Measurements from ENCODE around the gene HLA-F.

HLA-F gene

DNA sequence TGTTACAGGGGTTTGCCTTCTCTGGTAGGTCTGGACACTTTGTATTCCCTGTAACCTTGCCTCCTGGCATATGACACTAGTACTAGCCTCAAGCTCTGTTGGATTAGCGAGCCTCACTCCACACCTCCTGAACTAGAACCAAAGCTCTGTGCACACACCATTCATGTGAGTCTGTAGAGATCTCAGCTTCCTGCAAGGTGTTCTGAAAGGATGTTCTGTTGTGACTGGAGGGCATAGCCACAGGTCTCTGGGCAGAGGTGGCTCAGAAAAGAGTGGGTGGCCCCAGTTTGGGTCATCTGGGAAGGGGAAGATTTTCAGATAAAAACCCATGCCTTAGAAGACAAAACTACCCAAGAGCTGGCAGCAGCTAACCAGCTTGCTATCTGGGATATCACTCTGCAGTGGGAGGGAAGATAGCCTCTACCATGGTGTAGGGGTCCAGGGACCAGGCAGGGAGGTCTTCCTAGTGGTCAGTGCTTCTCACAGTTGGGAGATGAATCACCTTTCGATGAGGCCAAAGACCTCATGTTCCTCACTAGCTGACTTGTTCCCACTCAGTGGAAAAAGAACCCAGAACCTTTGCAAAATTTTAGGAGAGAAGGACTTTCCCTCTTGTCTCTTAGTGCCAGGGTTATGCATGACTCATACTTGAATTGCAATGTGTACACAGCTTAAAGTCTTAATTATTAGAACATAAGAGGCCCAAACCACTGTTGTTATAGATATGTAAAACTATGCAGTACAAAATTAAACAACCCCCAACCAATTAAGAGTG is 41.4 kb downstream of the HLA-F start:
- Histone ChIP-seq H3K9me3 (replicated peaks; ENCODE audit: insufficient read depth, low read length) (no peaks in the 10 kb centered on the region), H3K27me3 (replicated peaks; ENCODE audit: insufficient read depth, low read length) (no peaks in the 10 kb centered on the region), H3K4me1 (ENCODE audit: low read length) (no peaks in the 10 kb centered on the region), H3K9me2 (replicated peaks; ENCODE audit: insufficient read depth, low read length) (no peaks in the 10 kb centered on the region), H3K79me2 (ENCODE audit: low read length) (no peaks in the 10 kb centered on the region), H3K4me3 (ENCODE audit: low read length) (no peak overlapping the region), H2AFZ (ENCODE audit: low read length) (no peak overlapping the region), H3K27ac (ENCODE audit: low read length) (no peak overlapping the region), H3K36me3 (replicated peaks; ENCODE audit: insufficient read depth, low read length) (no peaks in the 10 kb centered on the region), H3K4me2 (ENCODE audit: low read depth, low read length) (no peak overlapping the region), H3K9ac (ENCODE audit: low read length) (no peak overlapping the region), H3F3A (ENCODE audit: insufficient read depth, low read length) (no peaks in the 10 kb centered on the region), H4K20me1 (ENCODE audit: insufficient read depth, low read length) (no peaks in the 10 kb centered on the region)
- TF ChIP-seq, protein P1, sequence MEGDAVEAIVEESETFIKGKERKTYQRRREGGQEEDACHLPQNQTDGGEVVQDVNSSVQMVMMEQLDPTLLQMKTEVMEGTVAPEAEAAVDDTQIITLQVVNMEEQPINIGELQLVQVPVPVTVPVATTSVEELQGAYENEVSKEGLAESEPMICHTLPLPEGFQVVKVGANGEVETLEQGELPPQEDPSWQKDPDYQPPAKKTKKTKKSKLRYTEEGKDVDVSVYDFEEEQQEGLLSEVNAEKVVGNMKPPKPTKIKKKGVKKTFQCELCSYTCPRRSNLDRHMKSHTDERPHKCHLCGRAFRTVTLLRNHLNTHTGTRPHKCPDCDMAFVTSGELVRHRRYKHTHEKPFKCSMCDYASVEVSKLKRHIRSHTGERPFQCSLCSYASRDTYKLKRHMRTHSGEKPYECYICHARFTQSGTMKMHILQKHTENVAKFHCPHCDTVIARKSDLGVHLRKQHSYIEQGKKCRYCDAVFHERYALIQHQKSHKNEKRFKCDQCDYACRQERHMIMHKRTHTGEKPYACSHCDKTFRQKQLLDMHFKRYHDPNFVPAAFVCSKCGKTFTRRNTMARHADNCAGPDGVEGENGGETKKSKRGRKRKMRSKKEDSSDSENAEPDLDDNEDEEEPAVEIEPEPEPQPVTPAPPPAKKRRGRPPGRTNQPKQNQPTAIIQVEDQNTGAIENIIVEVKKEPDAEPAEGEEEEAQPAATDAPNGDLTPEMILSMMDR (IDR thresholded peaks at IDR 0.05; ENCODE audit: low read length) = no peak
- TF ChIP-seq EZH2phosphoT487 (IDR thresholded peaks at IDR 0.05; ENCODE audit: low read length) (no peak), EZH2 (optimal IDR thresholded peaks at IDR 0.05; ENCODE audit: low read depth, low read length) (no peak)
- no peak for DNase-seq

DNA sequence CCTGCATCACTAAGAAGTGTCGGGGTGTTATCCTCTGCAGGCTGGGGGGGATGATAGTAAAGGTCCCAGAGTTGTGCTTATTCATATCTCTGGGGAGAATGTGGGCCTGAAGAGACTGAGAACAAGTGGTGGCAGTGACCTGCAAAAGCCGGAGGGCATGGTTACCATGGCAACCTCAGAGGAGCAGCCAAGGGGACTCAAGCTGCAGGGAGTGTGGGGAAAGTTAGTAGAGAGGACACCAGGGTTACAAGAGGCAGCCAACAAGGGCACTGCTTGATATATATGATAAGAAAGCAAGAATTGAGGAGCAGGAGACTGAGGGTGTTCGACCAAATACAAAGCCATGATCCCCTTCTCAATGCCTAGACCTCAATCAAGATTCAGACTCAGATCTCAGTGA is 46.1 kb downstream of the HLA-F start:
- no peaks in the 10 kb centered on the region for H4K20me1 ChIP-seq (ENCODE audit: insufficient read depth, low read length)
- H3K9me2 ChIP-seq (replicated peaks; ENCODE audit: insufficient read depth, low read length) = no peaks in the 10 kb centered on the region
- DNase-seq = no peak
- H3F3A ChIP-seq (ENCODE audit: insufficient read depth, low read length) = no peaks in the 10 kb centered on the region
- no peaks in the 10 kb centered on the region for H3K4me1 ChIP-seq (ENCODE audit: low read length)
- no peaks in the 10 kb centered on the region for H3K36me3 ChIP-seq (replicated peaks; ENCODE audit: insufficient read depth, low read length)
- no peak for TF ChIP-seq EZH2phosphoT487 (IDR thresholded peaks at IDR 0.05; ENCODE audit: low read length)
- no peak for TF ChIP-seq EZH2 (optimal IDR thresholded peaks at IDR 0.05; ENCODE audit: low read depth, low read length)
- no peaks in the 10 kb centered on the region for H3K9me3 ChIP-seq (replicated peaks; ENCODE audit: insufficient read depth, low read length)
- H2AFZ ChIP-seq (ENCODE audit: low read length) = no peak overlapping the region
- no peak overlapping the region for H3K4me3 ChIP-seq (ENCODE audit: low read length)
- H3K9ac ChIP-seq (ENCODE audit: low read length) = no peak overlapping the region
- no peaks in the 10 kb centered on the region for H3K27me3 ChIP-seq (replicated peaks; ENCODE audit: insufficient read depth, low read length)
- no peaks in the 10 kb centered on the region for H3K79me2 ChIP-seq (ENCODE audit: low read length)
- H3K27ac ChIP-seq (ENCODE audit: low read length) = no peak overlapping the region
- H3K4me2 ChIP-seq (ENCODE audit: low read depth, low read length) = no peak overlapping the region

DNA sequence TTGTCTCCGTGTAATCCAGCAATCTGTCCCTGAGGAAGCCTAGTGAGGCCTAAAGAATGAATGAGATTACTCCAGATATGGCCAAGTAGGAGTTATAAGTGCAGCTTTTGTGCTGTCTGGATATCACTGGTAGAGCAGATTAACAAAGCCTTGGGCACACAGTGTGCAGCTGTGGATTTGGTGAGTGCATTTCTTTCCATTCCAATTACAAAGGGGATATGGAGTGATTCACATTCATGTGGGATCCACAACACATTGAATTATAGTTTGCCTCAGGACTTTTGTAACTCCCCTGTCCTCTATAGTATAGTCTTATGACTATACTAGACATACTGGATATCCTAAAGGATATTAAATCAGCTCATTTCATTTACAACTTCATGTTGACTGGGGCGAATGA is 47.1 kb downstream of the HLA-F start:
- Histone ChIP-seq H3K27ac (ENCODE audit: low read length) (no peak overlapping the region), H3F3A (ENCODE audit: insufficient read depth, low read length) (no peaks in the 10 kb centered on the region), H3K36me3 (replicated peaks; ENCODE audit: insufficient read depth, low read length) (no peaks in the 10 kb centered on the region), H3K27me3 (replicated peaks; ENCODE audit: insufficient read depth, low read length) (no peaks in the 10 kb centered on the region), H2AFZ (ENCODE audit: low read length) (no peak overlapping the region), H3K79me2 (ENCODE audit: low read length) (no peaks in the 10 kb centered on the region), H3K9me2 (replicated peaks; ENCODE audit: insufficient read depth, low read length) (no peaks in the 10 kb centered on the region), H3K9me3 (replicated peaks; ENCODE audit: insufficient read depth, low read length) (no peaks in the 10 kb centered on the region), H3K4me1 (ENCODE audit: low read length) (no peaks in the 10 kb centered on the region), H3K4me3 (ENCODE audit: low read length) (no peak overlapping the region), H4K20me1 (ENCODE audit: insufficient read depth, low read length) (no peaks in the 10 kb centered on the region), H3K9ac (ENCODE audit: low read length) (no peak overlapping the region), H3K4me2 (ENCODE audit: low read depth, low read length) (no peak overlapping the region)
- DNase-seq = no peak
- TF ChIP-seq EZH2 (optimal IDR thresholded peaks at IDR 0.05; ENCODE audit: low read depth, low read length) = no peak
- TF ChIP-seq, protein P1 (IDR thresholded peaks at IDR 0.05; ENCODE audit: low read length) = no peak
- no peak for TF ChIP-seq EZH2phosphoT487 (IDR thresholded peaks at IDR 0.05; ENCODE audit: low read length)

DNA sequence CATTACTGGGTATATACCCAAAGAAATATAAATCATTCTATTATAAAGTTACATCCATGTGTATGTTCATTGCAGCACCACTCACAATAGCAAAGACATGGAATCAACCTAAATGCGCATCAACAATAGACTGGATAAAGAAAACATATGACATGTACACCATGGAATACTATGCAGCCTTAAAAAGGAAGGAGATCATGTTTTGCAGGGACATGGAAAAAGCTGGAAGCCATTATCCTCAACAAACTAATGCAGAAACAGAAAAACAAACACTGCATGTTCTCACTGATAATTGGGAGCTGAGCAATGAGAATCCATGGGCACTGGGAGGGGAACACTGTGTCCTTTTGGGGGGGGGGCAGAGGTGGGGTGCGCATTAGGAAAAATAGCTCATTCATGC is 53.5 kb downstream of the HLA-F start:
- Histone ChIP-seq H3K27ac (ENCODE audit: low read length) (no peak overlapping the region), H3K27me3 (replicated peaks; ENCODE audit: insufficient read depth, low read length) (no peaks in the 10 kb centered on the region), H3K9me3 (replicated peaks; ENCODE audit: insufficient read depth, low read length) (no peaks in the 10 kb centered on the region), H2AFZ (ENCODE audit: low read length) (no peak overlapping the region), H3K79me2 (ENCODE audit: low read length) (no peaks in the 10 kb centered on the region), H3K9me2 (replicated peaks; ENCODE audit: insufficient read depth, low read length) (no peaks in the 10 kb centered on the region), H3K4me3 (ENCODE audit: low read length) (no peak overlapping the region), H3K9ac (ENCODE audit: low read length) (no peak overlapping the region), H4K20me1 (ENCODE audit: insufficient read depth, low read length) (no peaks in the 10 kb centered on the region), H3K4me2 (ENCODE audit: low read depth, low read length) (no peak overlapping the region), H3K4me1 (ENCODE audit: low read length) (no peaks in the 10 kb centered on the region), H3F3A (ENCODE audit: insufficient read depth, low read length) (no peaks in the 10 kb centered on the region), H3K36me3 (replicated peaks; ENCODE audit: insufficient read depth, low read length) (no peaks in the 10 kb centered on the region)
- DNase-seq = no peak
- TF ChIP-seq, protein P1 (IDR thresholded peaks at IDR 0.05; ENCODE audit: low read length) = no peak
- TF ChIP-seq EZH2phosphoT487 (IDR thresholded peaks at IDR 0.05; ENCODE audit: low read length) = no peak
- no peak for TF ChIP-seq EZH2 (optimal IDR thresholded peaks at IDR 0.05; ENCODE audit: low read depth, low read length)
